ENCODE measurements around the gene SLC26A3. TPM values are rescaled to one million over a fixed set of nuclear protein-coding genes. Genes with fewer than 3 reads are reported as not detected.

SLC26A3 gene
- total and polyA plus RNA-seq, 4 donors = under 0.01 to 0.49 (median 0.14) TPM

- no peak for TF ChIP-seq CTCF (IDR thresholded peaks at IDR 0.05; ENCODE audit: low read depth, low read length, missing input control)
- no peak for TF ChIP-seq FOXA2 (IDR thresholded peaks at IDR 0.05)
- TF ChIP-seq JUND (IDR thresholded peaks at IDR 0.05) = no peak
Measured at GRCh38 chr7:107838024-107838601, 35.1 kb upstream of the SLC26A3 start (continued).

- no peak overlapping the region for H3K27ac ChIP-seq (ENCODE audit: low read depth in 1 of 2, low read length in 2 of 2)
- H3K9me3 ChIP-seq (ENCODE audit: control insufficient read depth in 4 of 4, low read length in 3 of 4) = no peaks in the 10 kb centered on the region
- no peak overlapping the region for H3K4me3 ChIP-seq (ENCODE audit: low read depth in 1 of 3, low read length in 3 of 3)
- peaks cover 0 to 2% (median 0%) of the 10 kb centered on the region in 4 donors for H3K4me1 ChIP-seq (ENCODE audit: control insufficient read depth in 4 of 4, insufficient read depth in 4 of 4, low read length in 3 of 4)
- H3K36me3 ChIP-seq (ENCODE audit: control insufficient read depth in 4 of 4, insufficient read depth in 3 of 4, low read depth in 1 of 4, low read length in 3 of 4) = no peaks in the 10 kb centered on the region
- H3K27me3 ChIP-seq (ENCODE audit: control insufficient read depth in 4 of 4, insufficient read depth in 4 of 4, low read length in 3 of 4) = no peaks in the 10 kb centered on the region
- no peak for TF ChIP-seq RAD21 (IDR thresholded peaks at IDR 0.05)
- TF ChIP-seq YY1 (IDR thresholded peaks at IDR 0.05) = no peak
- no peak for TF ChIP-seq HNF4A (conservative IDR thresholded peaks at IDR 0.05)
- TF ChIP-seq FOXA2 (IDR thresholded peaks at IDR 0.05) = no peak
- TF ChIP-seq REST (IDR thresholded peaks at IDR 0.05) = no peak
- no peak for TF ChIP-seq JUND (IDR thresholded peaks at IDR 0.05)
- no peak overlapping the region for H3K9ac ChIP-seq (ENCODE audit: low read depth in 1 of 2, low read length in 2 of 2)
- DNase-seq (ENCODE audit: low spot score) = no peak
- 71% methylated on average over 1 of the region's 1 CpG for WGBS
Measured at GRCh38 chr7:107837145-107837512, 34.1 kb upstream of the SLC26A3 start.

- Histone ChIP-seq H3K4me3 (ENCODE audit: low read depth in 1 of 3, low read length in 3 of 3) (no peak overlapping the region), H3K27ac (ENCODE audit: low read depth in 1 of 2, low read length in 2 of 2) (no peak overlapping the region), H3K36me3 (ENCODE audit: control insufficient read depth in 4 of 4, insufficient read depth in 3 of 4, low read depth in 1 of 4, low read length in 3 of 4) (no peaks in the 10 kb centered on the region), H3K4me1 (ENCODE audit: control insufficient read depth in 4 of 4, insufficient read depth in 4 of 4, low read length in 3 of 4) (peaks cover 0 to 2% (median 0%) of the 10 kb centered on the region in 4 donors), H3K9ac (ENCODE audit: low read depth in 1 of 2, low read length in 2 of 2) (no peak overlapping the region), H3K27me3 (ENCODE audit: control insufficient read depth in 4 of 4, insufficient read depth in 4 of 4, low read length in 3 of 4) (no peaks in the 10 kb centered on the region), H3K9me3 (ENCODE audit: control insufficient read depth in 4 of 4, low read length in 3 of 4) (no peaks in the 10 kb centered on the region)
- no peak for DNase-seq (ENCODE audit: low spot score)
- 33% methylated on average over 10 of the region's 10 CpGs for WGBS
- peak in 1 of 2 donors; percentile 73 for TF ChIP-seq JUND (IDR thresholded peaks at IDR 0.05)
- TF ChIP-seq SP1 (IDR thresholded peaks at IDR 0.05) = peak; percentile 23
- TF ChIP-seq HNF4G (IDR thresholded peaks at IDR 0.05) = no peak
- no peak for TF ChIP-seq CTCF (IDR thresholded peaks at IDR 0.05; ENCODE audit: low read depth, low read length, missing input control)
- peak; percentile 34 to 41 for TF ChIP-seq RXRA (IDR thresholded peaks at IDR 0.05)
- TF ChIP-seq NR2F2 (IDR thresholded peaks at IDR 0.05) = peak; percentile 56
Measured at GRCh38 chr7:107836237-107837144, 33.5 kb upstream of the SLC26A3 start.
